IPS-18c (cell line): Measurements from ENCODE around the gene RAMACL.

Source experiments
- H3K4me3 ChIP-seq: 2 replicates; pipeline ENCODE4 v1.7.0; 2013; ENCODE audit warnings: low read depth, mild to moderate bottlenecking, low read length, moderate library complexity; ENCODE audit not compliant: insufficient read depth
- H3K9me3 ChIP-seq: one replicate; pipeline ENCODE4 v1.6.1; 2013; ENCODE audit warnings: mild to moderate bottlenecking, low read length, moderate library complexity; ENCODE audit not compliant: control insufficient read depth, insufficient read depth

The RAMACL gene

DNA sequence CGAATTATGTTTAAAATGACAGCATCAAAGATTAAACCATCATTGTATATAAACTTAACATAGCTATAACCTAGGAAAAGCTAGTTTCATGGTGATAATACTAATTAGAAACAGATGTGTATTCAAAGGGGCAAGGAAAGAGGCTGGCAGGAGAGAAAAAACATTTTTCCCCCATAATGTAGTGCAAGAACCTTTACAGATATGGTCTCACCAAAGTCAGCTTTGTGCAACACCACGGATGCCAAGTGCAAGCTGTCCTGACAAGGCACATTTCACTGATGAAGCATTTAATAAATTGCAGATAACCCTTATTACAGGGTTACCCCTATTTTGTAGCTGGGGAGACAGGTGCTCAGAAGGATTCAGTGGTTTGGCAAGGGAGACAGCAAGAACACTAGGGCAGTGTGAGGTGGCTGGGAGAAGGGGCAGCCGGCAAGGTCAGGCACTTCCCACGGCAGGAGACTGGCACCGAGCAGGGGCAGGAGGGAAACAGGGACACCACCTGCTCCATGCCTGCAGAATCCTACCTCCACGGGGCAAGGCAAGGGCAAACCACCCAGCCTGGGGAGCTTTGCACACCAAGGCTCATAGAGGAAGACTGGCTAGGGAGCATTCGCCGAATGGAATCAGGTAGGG lies 34.1 kb upstream of the RAMACL start:
- Histone ChIP-seq H3K9me3 (no peaks in the 10 kb centered on the region), H3K4me3 (no peak overlapping the region)

DNA sequence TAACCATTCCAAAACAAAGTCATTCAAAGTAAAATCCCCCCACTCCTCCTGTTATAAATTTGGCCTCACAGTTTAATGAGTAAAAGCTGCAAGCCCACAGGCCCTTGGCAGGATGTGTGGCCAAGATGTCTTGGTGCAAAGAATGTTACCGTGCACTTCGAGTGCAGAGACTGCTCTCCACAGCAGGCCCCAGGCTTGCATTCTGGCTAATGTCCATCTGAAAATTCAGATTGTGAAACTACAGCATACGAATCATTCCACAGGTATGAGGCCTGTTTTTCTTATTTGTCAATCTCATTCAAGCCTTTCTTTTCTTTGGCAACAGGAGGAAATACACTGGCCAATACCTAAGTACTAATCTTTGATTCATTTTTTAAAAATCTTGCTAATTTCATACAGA lies 33.4 kb upstream of the RAMACL start:
- H3K4me3 ChIP-seq: no peak overlapping the region
- no peaks in the 10 kb centered on the region for H3K9me3 ChIP-seq

DNA sequence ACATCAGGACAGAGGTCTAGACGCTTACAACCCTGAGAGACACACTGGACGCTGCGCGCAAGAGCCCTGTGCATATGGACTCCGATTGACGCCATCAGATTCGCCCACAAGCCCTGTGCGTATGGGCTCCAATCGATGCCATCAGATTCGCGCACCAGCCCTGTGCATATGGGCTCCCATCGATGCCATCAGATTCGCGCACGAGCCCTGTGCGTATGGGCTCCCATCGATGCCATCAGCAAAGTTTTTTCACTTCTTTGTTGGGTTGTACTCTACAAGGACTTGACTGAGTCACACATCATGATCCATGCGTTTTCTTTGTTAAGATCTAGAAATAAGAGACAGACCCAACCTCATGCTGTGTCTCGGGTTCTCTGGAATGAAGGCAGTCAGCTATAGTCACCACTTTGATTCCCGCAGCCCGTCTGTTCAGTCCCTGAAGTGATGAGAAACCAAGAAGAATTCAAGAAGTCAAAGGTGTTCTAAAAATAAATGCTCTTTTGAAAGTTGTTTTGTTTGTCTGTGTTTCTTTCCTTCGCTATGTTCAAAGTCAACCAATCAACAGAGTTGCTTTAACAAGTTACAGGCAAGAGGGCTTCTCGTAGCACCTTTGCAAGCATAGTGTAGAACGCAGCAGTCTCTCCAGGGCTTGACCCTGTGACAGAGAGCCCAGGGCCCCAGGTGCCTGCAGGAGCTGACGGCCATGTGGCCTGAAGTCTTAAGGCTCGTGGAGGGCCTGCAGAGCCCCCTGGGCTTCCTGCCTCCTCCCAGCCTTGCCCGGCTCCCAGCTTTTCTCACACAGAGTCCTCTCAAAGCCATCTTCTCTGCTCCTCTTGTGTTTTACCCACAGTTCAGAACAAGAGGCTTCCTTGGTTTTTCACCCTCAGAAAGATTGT lies 32.6 kb upstream of the RAMACL start:
- Histone ChIP-seq H3K9me3 (no peaks in the 10 kb centered on the region), H3K4me3 (no peak overlapping the region)

DNA sequence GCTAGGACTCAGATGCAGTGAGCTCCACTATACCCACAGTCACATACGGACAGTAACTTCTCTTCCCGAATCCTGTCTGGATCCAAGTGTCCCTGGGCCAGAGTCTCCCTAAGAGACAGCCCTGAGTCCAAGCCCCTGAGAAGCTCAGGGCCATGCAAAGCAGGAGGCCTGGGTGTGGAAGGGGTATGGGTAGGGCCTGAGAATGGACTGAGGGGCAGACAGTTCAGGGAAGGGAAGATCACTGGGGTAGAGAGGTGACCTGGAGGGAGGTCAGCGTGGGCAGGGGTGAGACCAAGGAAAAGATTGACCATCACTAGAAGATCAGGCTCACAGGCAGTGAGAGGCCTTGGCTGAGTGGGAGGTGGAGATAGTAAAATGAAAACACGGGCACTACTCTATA lies 31.8 kb upstream of the RAMACL start:
- no peak overlapping the region for H3K4me3 ChIP-seq
- H3K9me3 ChIP-seq: no peaks in the 10 kb centered on the region

DNA sequence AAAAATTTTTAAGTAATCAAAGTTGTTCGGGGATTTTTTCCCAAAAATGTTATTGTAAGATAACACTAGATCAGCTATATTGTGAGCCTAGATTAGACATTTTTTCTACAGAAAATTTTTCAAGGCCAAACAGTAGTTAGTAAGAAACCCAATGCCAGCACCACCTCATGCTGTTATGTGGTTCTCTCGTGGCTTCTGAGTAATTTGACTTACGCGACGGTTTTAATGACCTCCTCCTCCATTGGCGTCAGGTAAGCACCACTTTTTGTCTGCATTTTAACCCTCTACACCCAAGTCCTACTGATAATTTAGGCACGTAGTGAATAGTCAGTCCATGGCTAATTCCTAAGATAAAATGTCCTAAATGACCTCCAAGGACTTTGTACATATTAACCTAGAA lies 30.9 kb upstream of the RAMACL start:
- no peaks in the 10 kb centered on the region for H3K9me3 ChIP-seq
- H3K4me3 ChIP-seq: no peak overlapping the region

DNA sequence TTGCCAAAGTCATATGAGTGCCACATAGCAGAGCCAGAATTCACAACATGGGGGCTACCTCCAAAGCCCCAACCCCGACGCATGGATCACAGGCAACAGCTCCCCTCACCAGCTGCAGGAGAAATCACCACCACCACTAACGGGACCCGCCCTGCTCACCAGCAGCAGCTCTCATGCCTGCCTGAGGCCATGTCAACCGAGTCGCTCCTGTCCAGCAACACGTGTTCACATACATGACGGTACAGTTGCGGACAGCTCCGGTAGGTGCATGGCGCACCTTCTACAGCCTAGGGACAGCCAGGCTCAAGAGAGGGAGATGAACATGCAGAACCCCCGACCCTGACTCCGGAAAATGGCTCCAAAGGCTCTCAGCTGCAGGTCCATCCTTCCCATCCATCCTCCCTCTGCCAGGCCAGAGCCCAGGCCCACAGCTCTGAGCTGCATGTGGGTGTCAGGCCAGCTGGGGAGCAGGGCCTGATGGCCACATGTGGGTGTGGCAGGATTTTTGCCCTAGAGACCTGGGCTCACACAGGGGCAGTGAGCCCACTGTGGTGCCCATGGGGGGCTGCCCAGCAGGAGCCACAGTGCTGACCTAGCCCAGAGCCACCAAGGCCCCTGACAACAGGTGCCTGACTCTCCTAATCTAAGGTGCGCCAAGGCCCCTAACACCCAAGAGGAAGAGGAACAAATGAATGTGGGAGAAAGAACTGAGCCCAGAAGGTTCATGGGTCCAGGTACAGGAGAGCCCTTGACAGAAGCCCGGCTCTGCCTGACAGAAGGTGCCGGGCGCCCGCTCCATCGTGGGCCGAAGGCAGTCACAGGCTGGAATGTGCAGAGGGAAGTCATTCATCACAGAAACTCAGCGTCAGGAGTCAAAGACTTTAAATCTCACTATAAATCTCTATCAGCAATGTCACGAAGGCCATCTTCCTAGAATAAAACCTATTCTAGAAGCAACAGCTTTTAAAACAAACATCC lies 30.1 kb upstream of the RAMACL start:
- Histone ChIP-seq H3K9me3 (no peaks in the 10 kb centered on the region), H3K4me3 (no peak overlapping the region)

DNA sequence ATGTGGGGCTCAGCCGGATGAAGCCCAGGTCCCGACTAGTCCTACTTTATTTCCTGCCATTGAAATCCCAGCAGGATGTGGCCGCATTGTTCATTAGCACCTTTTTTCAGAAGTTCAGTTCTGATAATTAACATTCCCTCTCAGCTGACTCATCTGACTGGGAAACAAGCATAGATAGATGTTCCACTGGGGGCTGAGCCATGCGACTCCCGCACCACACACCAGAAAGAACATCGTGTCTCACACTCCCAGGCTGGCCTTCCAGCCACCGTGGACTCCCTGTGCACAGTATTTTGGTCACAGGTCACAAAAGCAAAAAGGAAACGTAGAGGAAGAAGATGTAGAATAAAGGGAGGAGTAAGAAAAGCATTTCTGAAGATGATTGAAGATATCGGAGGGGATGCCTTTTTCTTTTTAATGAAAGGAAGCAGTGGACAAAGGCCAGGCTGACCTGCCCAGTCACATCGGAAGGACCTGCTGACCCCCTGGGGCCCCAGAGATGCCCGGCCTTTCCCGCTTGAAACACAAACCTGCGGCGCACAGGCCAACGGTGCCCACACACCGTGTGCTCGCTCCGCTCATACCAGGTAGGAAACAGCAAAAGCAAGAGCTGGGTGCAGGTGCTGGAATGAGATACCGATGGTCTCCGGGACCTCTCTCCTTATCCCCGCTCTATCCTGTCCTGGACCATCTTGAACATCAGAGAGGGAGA lies 28.7 kb upstream of the RAMACL start:
- H3K9me3 ChIP-seq: no peaks in the 10 kb centered on the region
- H3K4me3 ChIP-seq: no peak overlapping the region

DNA sequence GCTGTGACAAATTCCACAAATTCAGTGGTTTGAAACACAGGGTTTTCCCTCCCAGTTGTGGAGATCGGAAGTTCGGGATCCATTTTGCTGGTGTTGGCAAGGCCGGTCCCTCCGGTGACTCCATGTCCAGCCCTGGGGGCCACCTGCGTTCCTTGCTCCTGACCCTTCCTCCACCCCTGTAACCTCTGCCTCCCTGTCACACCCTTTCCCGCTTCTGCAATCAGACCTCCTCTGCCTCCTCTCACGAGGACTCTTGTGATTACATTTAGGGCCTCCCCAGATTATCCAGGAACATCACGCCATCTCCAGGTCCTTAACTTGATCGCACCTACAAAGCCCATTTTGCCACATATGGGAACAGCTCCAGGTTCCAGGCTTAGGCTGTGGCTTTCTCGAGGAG lies 28.1 kb upstream of the RAMACL start:
- Histone ChIP-seq H3K9me3 (no peaks in the 10 kb centered on the region), H3K4me3 (no peak overlapping the region)

DNA sequence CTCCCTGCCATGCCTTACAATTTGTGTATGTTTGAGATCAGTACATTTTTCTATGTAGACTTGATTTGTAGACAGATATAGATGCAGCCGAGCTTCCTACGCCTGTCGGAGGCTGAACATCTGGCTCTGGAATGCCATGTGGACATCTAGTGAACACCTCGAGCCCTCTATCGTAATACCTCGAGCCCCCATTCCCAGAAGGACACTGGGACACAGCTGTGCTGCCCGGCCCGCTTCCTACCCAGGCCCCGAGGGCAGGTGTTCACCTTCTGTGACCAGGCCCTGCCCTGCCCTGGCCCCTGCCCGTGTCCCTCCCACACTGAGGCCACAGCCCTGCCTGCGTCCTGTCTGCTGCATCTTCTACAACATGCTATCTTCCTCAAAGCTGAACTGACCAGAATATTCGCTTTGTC lies 27.7 kb upstream of the RAMACL start:
- H3K4me3 ChIP-seq: no peak overlapping the region
- H3K9me3 ChIP-seq: no peaks in the 10 kb centered on the region

DNA sequence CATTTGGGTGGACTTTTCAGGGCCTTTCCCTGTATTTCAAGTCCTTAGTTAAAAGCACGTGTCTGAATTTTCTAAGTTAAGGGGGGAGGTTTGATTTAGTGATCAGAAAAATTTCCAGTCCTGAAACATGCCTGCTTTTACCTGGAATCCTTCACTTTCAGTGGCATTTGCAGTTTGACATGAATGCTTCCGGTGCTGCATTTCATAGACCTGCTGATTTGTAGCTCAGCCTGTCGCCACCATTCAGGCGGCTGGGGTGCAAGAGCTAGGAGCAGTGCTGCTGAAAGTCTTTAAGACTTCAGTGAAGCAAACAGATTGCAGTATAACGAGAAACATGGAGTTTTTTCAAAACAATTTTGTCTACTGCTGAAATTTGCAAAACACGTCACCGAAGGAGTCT lies 26.5 kb upstream of the RAMACL start:
- Histone ChIP-seq H3K4me3 (no peak overlapping the region), H3K9me3 (no peaks in the 10 kb centered on the region)

DNA sequence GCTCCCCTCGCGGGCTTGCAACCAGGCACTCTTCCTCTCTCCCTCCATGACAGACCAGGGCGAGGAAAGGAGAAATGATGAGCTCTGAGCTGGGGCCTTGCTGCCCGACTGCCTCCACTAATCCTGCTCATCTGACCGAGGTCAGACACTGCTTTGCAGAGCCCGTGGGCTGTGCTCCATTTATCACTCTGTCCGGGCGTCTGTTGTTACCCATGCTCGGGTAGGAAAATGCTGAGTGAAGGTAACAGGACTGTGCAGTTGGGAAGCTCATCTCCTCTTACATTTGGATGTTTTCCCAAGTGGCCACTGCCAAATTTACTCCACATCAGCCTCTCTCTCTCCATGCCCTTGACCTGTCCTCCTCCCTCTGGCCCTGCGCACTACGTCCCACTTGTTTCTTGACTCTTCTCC lies 26.0 kb upstream of the RAMACL start:
- Histone ChIP-seq H3K9me3 (peaks cover 2% of the 10 kb centered on the region), H3K4me3 (no peak overlapping the region)

DNA sequence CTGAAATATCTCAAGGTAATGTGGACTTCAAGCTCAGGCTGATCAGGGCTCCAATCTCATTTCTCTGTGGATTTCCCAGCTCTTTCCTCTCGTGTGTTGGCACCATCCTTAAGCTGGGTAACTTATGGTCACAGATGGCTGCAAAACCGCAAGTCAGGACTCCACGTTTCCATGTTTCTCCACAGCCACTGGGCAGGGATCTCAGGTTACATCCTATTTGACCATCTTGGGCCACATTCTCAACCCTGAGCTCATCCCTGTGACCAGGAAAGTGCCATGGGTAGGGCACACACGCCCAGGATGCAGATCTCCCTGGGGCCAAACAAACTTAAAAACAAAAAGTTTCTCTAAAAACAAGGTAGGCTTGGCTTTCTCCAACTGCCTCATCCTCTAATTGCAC lies 25.2 kb upstream of the RAMACL start:
- peaks cover 2% of the 10 kb centered on the region for H3K9me3 ChIP-seq
- H3K4me3 ChIP-seq: no peak overlapping the region

DNA sequence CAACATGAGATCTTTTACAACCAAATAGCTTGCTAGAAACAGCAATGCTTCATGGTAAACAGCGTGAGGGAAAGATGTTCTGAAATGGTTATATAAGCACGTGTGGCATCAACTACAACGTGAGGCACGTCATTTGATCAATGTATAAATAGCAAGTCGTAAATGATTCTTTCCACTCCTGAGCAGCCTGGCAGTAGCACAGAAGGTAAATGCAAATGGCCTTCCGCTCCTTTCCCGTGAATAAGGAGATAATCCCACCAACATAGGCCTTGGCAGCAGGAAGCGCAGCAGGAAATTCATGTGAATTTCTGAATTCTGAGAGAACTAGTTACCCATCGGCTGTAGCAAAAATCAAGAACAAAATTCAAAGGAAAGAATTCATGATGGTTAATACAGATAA lies 23.6 kb upstream of the RAMACL start:
- Histone ChIP-seq H3K4me3 (no peak overlapping the region), H3K9me3 (peaks cover 2% of the 10 kb centered on the region)

DNA sequence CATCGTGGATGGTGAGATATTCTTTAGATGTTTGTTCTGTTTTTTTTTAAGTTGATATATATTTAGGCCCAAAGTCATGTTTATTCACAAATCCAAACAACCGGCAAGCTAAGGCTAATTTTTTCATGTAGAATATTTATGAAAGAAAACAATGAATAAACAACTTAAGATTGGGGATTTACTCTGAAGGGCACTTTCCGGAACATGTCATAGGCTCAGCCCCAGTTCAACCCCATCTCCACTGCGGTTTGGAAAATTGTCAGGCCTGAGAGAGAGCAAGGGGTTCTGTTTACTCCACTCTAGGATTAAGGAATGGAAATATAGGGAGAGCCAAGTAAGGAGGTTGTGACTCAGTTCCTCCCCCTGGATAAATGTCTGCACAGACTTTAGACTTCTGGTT lies 22.3 kb upstream of the RAMACL start:
- Histone ChIP-seq H3K4me3 (no peak overlapping the region), H3K9me3 (peaks cover 2% of the 10 kb centered on the region)

DNA sequence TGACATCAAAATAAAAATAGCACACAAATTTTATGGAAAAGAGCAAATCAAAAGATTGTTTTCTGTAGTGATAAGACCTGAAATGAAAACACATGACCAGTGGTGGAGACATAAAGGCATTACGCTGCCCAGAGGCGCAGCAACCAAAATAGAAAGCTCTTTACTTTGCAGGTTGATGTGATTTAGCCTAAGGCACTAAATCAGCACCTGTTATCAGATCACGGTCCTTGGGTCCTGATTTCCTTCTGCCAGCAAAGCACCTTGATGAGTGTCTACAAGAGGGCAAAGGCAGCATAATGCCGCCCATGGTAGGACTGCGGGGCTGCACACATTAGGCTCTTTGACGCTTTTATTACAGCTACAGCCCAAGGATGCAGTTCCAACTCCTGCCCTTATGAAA lies 19.3 kb upstream of the RAMACL start:
- Histone ChIP-seq H3K9me3 (peaks cover 2% of the 10 kb centered on the region), H3K4me3 (no peak overlapping the region)

DNA sequence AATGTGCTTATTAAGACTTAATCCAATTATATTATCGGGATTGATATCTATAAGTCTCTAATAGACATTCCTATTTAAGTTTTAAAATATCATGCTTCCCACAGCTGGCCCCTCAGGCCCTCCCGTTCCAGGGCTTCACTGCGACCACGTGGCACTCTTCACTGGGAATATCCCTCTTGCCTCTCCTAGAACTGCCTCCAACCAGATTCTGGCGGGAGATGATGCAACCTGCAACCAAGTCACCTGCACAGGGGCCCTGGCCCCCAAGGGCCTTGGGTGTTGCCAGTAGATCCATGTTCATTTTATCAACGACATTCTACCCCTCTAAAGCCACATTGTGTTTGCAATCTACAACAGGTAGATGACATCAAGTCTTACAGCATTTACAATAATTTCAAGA lies 18.4 kb upstream of the RAMACL start:
- peaks cover 2% of the 10 kb centered on the region for H3K9me3 ChIP-seq
- no peak overlapping the region for H3K4me3 ChIP-seq

DNA sequence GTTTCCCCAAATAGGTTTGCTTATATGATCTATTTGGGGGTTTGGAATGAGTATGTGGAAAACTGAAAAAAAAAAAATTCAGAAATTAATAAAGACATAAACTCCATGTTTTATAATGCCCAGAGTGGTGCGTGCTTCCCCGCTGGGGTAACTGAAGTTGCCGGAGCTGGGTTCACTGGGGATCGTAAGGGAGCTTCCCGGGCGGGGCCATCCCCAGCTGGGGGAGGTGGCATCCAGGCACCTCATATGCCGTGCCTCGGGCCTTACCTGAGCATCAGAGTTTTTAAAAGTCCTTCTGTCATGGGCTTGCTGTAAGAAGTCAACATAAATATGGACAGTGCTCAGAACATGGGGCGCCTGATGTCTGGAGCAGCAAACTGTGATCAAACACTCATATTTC lies 17.9 kb upstream of the RAMACL start:
- Histone ChIP-seq H3K9me3 (peaks cover 2% of the 10 kb centered on the region), H3K4me3 (no peak overlapping the region)
